ENCODE measurements around the gene GPD1L.

The GPD1L gene

GRCh38 chr3:32125012-32125411 lies 18.6 kb downstream of the GPD1L start:
- Histone ChIP-seq H3K9me3 (ENCODE audit: control insufficient read depth, insufficient read depth, low read length) (no peaks in the 10 kb centered on the region), H3K4me3 (ENCODE audit: low read depth, low read length) (no peak overlapping the region), H3K4me1 (ENCODE audit: control insufficient read depth, insufficient read depth, low read length) (no peaks in the 10 kb centered on the region), H3K27me3 (ENCODE audit: control insufficient read depth, insufficient read depth, low read length) (no peaks in the 10 kb centered on the region), H3K9ac (ENCODE audit: low read depth, low read length) (no peak overlapping the region), H3K36me3 (ENCODE audit: control insufficient read depth, insufficient read depth, low read length) (no peaks in the 10 kb centered on the region)

GRCh38 chr3:32126305-32127015 lies 20.0 kb downstream of the GPD1L start:
- no peak overlapping the region for H3K4me3 ChIP-seq (ENCODE audit: low read depth, low read length)
- H3K27me3 ChIP-seq (ENCODE audit: control insufficient read depth, insufficient read depth, low read length): no peaks in the 10 kb centered on the region
- H3K4me1 ChIP-seq (ENCODE audit: control insufficient read depth, insufficient read depth, low read length): no peaks in the 10 kb centered on the region
- no peak overlapping the region for H3K9ac ChIP-seq (ENCODE audit: low read depth, low read length)
- H3K36me3 ChIP-seq (ENCODE audit: control insufficient read depth, insufficient read depth, low read length): no peaks in the 10 kb centered on the region
- no peaks in the 10 kb centered on the region for H3K9me3 ChIP-seq (ENCODE audit: control insufficient read depth, insufficient read depth, low read length)

GRCh38 chr3:32127219-32127826 lies 20.9 kb downstream of the GPD1L start:
- H3K36me3 ChIP-seq (ENCODE audit: control insufficient read depth, insufficient read depth, low read length): no peaks in the 10 kb centered on the region
- no peak overlapping the region for H3K4me3 ChIP-seq (ENCODE audit: low read depth, low read length)
- no peak overlapping the region for H3K9ac ChIP-seq (ENCODE audit: low read depth, low read length)
- H3K27me3 ChIP-seq (ENCODE audit: control insufficient read depth, insufficient read depth, low read length): no peaks in the 10 kb centered on the region
- H3K4me1 ChIP-seq (ENCODE audit: control insufficient read depth, insufficient read depth, low read length): no peaks in the 10 kb centered on the region
- H3K9me3 ChIP-seq (ENCODE audit: control insufficient read depth, insufficient read depth, low read length): no peaks in the 10 kb centered on the region

- no peaks in the 10 kb centered on the region for H3K27me3 ChIP-seq (ENCODE audit: control insufficient read depth, insufficient read depth, low read length)
- no peak overlapping the region for H3K9ac ChIP-seq (ENCODE audit: low read depth, low read length)
- H3K4me3 ChIP-seq (ENCODE audit: low read depth, low read length): no peak overlapping the region
- no peaks in the 10 kb centered on the region for H3K4me1 ChIP-seq (ENCODE audit: control insufficient read depth, insufficient read depth, low read length)
- H3K9me3 ChIP-seq (ENCODE audit: control insufficient read depth, insufficient read depth, low read length): no peaks in the 10 kb centered on the region
- H3K36me3 ChIP-seq (ENCODE audit: control insufficient read depth, insufficient read depth, low read length): no peaks in the 10 kb centered on the region
These were observed 22.5 kb downstream of the GPD1L start for GRCh38 chr3:32128936-32129335.

- H3K9me3 ChIP-seq (ENCODE audit: control insufficient read depth, insufficient read depth, low read length): no peaks in the 10 kb centered on the region
- no peak overlapping the region for H3K4me3 ChIP-seq (ENCODE audit: low read depth, low read length)
- H3K27me3 ChIP-seq (ENCODE audit: control insufficient read depth, insufficient read depth, low read length): no peaks in the 10 kb centered on the region
- no peaks in the 10 kb centered on the region for H3K36me3 ChIP-seq (ENCODE audit: control insufficient read depth, insufficient read depth, low read length)
- H3K4me1 ChIP-seq (ENCODE audit: control insufficient read depth, insufficient read depth, low read length): no peaks in the 10 kb centered on the region
- H3K9ac ChIP-seq (ENCODE audit: low read depth, low read length): no peak overlapping the region
These were observed 23.4 kb downstream of the GPD1L start for GRCh38 chr3:32129832-32130231.

GRCh38 chr3:32132121-32132520 lies 25.7 kb downstream of the GPD1L start:
- no peak overlapping the region for H3K9ac ChIP-seq (ENCODE audit: low read depth, low read length)
- no peaks in the 10 kb centered on the region for H3K27me3 ChIP-seq (ENCODE audit: control insufficient read depth, insufficient read depth, low read length)
- H3K4me1 ChIP-seq (ENCODE audit: control insufficient read depth, insufficient read depth, low read length): no peaks in the 10 kb centered on the region
- H3K36me3 ChIP-seq (ENCODE audit: control insufficient read depth, insufficient read depth, low read length): no peaks in the 10 kb centered on the region
- no peak overlapping the region for H3K4me3 ChIP-seq (ENCODE audit: low read depth, low read length)
- no peaks in the 10 kb centered on the region for H3K9me3 ChIP-seq (ENCODE audit: control insufficient read depth, insufficient read depth, low read length)

- H3K9ac ChIP-seq (ENCODE audit: low read depth, low read length): no peak overlapping the region
- H3K27me3 ChIP-seq (ENCODE audit: control insufficient read depth, insufficient read depth, low read length): no peaks in the 10 kb centered on the region
- no peaks in the 10 kb centered on the region for H3K36me3 ChIP-seq (ENCODE audit: control insufficient read depth, insufficient read depth, low read length)
- H3K4me3 ChIP-seq (ENCODE audit: low read depth, low read length): no peak overlapping the region
- no peaks in the 10 kb centered on the region for H3K9me3 ChIP-seq (ENCODE audit: control insufficient read depth, insufficient read depth, low read length)
- H3K4me1 ChIP-seq (ENCODE audit: control insufficient read depth, insufficient read depth, low read length): no peaks in the 10 kb centered on the region
These were observed 26.3 kb downstream of the GPD1L start for GRCh38 chr3:32132706-32133105.

- H3K4me1 ChIP-seq (ENCODE audit: control insufficient read depth, insufficient read depth, low read length): no peaks in the 10 kb centered on the region
- H3K9ac ChIP-seq (ENCODE audit: low read depth, low read length): no peak overlapping the region
These were observed 30.3 kb downstream of the GPD1L start for GRCh38 chr3:32136703-32137102.

GRCh38 chr3:32137870-32138269 lies 31.4 kb downstream of the GPD1L start:
- Histone ChIP-seq H3K9ac (ENCODE audit: low read depth, low read length) (no peak overlapping the region), H3K4me1 (ENCODE audit: control insufficient read depth, insufficient read depth, low read length) (no peaks in the 10 kb centered on the region), H3K4me3 (ENCODE audit: low read depth, low read length) (no peak overlapping the region), H3K27me3 (ENCODE audit: control insufficient read depth, insufficient read depth, low read length) (no peaks in the 10 kb centered on the region), H3K9me3 (ENCODE audit: control insufficient read depth, insufficient read depth, low read length) (no peaks in the 10 kb centered on the region), H3K36me3 (ENCODE audit: control insufficient read depth, insufficient read depth, low read length) (no peaks in the 10 kb centered on the region)

More at GRCh38 chr3:32136703-32137102, 30.3 kb downstream of the GPD1L start:
- Histone ChIP-seq H3K4me3 (ENCODE audit: low read depth, low read length) (no peak overlapping the region), H3K27me3 (ENCODE audit: control insufficient read depth, insufficient read depth, low read length) (no peaks in the 10 kb centered on the region), H3K36me3 (ENCODE audit: control insufficient read depth, insufficient read depth, low read length) (no peaks in the 10 kb centered on the region), H3K9me3 (ENCODE audit: control insufficient read depth, insufficient read depth, low read length) (no peaks in the 10 kb centered on the region)

GRCh38 chr3:32138545-32139104 lies 32.2 kb downstream of the GPD1L start:
- Histone ChIP-seq H3K27me3 (ENCODE audit: control insufficient read depth, insufficient read depth, low read length) (no peaks in the 10 kb centered on the region), H3K9ac (ENCODE audit: low read depth, low read length) (no peak overlapping the region), H3K4me1 (ENCODE audit: control insufficient read depth, insufficient read depth, low read length) (no peaks in the 10 kb centered on the region), H3K4me3 (ENCODE audit: low read depth, low read length) (no peak overlapping the region), H3K36me3 (ENCODE audit: control insufficient read depth, insufficient read depth, low read length) (no peaks in the 10 kb centered on the region), H3K9me3 (ENCODE audit: control insufficient read depth, insufficient read depth, low read length) (no peaks in the 10 kb centered on the region)

- no peak overlapping the region for H3K9ac ChIP-seq (ENCODE audit: low read depth, low read length)
- no peak overlapping the region for H3K4me3 ChIP-seq (ENCODE audit: low read depth, low read length)
- H3K9me3 ChIP-seq (ENCODE audit: control insufficient read depth, insufficient read depth, low read length): no peaks in the 10 kb centered on the region
- no peaks in the 10 kb centered on the region for H3K36me3 ChIP-seq (ENCODE audit: control insufficient read depth, insufficient read depth, low read length)
- H3K4me1 ChIP-seq (ENCODE audit: control insufficient read depth, insufficient read depth, low read length): no peaks in the 10 kb centered on the region
- H3K27me3 ChIP-seq (ENCODE audit: control insufficient read depth, insufficient read depth, low read length): no peaks in the 10 kb centered on the region
These were observed 34.5 kb downstream of the GPD1L start for GRCh38 chr3:32140943-32141342.

Data from iPS-15b (cell line).